Measurements from ENCODE around the gene SRGAP3.
"Not testable (repeated sequence)": the region's sequence is repeated elsewhere in the genome, so short reads cannot be mapped to it uniquely, and the experiment has no call there.

SRGAP3 gene

DNA sequence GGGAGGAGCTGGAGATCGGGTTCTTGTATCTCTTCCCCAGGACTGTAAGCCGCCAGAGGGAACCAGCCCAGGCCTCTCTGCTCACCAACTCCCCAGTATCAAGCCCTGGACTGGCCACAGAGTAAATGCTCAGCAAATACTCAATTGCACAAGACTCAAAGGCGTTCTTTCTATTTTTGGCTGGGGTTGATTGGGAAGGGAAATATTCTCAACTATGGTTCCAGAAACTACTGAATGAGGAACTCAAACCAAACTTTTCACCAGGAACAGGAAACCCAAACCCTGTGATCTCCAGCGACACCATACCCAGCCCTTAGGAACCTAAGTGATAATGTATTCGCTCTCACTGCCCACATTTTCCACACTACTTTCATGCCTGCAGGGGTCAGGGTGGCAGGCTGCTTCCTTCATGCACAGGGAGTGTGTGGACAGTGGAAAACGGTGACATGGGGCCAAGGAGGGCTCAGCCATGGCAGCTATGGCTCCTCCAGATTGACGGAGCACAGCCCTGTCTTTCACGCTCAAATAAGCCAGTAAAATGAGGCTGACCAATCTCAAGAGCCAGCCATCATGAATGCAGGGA is 161.5 kb downstream of the SRGAP3 start:
- Histone ChIP-seq H2AFZ (ENCODE audit: low read depth) (no peak overlapping the region), H3K79me2 (ENCODE audit: insufficient read depth, low read depth) (no peaks in the 10 kb centered on the region), H3K4me1 (ENCODE audit: low read depth, poor library complexity, severe bottlenecking) (no peaks in the 10 kb centered on the region), H3K27ac (no peak overlapping the region), H3K9ac (no peak overlapping the region), H3K4me2 (no peak overlapping the region), H3K4me3 (IDR thresholded peaks at IDR 0.05; ENCODE audit: insufficient read depth, low read depth, low read length) (no peak overlapping the region), H3K36me3 (ENCODE audit: insufficient read depth) (no peaks in the 10 kb centered on the region), H4K20me1 (ENCODE audit: insufficient read depth) (no peaks in the 10 kb centered on the region), H3K27me3 (ENCODE audit: insufficient read depth, low read depth) (no peaks in the 10 kb centered on the region)
- TF ChIP-seq, protein P1, sequence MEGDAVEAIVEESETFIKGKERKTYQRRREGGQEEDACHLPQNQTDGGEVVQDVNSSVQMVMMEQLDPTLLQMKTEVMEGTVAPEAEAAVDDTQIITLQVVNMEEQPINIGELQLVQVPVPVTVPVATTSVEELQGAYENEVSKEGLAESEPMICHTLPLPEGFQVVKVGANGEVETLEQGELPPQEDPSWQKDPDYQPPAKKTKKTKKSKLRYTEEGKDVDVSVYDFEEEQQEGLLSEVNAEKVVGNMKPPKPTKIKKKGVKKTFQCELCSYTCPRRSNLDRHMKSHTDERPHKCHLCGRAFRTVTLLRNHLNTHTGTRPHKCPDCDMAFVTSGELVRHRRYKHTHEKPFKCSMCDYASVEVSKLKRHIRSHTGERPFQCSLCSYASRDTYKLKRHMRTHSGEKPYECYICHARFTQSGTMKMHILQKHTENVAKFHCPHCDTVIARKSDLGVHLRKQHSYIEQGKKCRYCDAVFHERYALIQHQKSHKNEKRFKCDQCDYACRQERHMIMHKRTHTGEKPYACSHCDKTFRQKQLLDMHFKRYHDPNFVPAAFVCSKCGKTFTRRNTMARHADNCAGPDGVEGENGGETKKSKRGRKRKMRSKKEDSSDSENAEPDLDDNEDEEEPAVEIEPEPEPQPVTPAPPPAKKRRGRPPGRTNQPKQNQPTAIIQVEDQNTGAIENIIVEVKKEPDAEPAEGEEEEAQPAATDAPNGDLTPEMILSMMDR (conservative IDR thresholded peaks at IDR 0.05; ENCODE audit: low read depth, low read length) = no peak

- H3K4me1 ChIP-seq (ENCODE audit: low read depth, poor library complexity, severe bottlenecking); H3K79me2 ChIP-seq (ENCODE audit: insufficient read depth, low read depth); H2AFZ ChIP-seq (ENCODE audit: low read depth); H4K20me1 ChIP-seq (ENCODE audit: insufficient read depth); H3K27ac ChIP-seq; H3K9ac ChIP-seq; H3K4me3 ChIP-seq (IDR thresholded peaks at IDR 0.05; ENCODE audit: insufficient read depth, low read depth, low read length); H3K36me3 ChIP-seq (ENCODE audit: insufficient read depth); H3K4me2 ChIP-seq; H3K27me3 ChIP-seq (ENCODE audit: insufficient read depth, low read depth): not testable (repeated sequence)
Observed at GRCh38 chr3:9085428-9085827, 164.0 kb downstream of the SRGAP3 start.

DNA sequence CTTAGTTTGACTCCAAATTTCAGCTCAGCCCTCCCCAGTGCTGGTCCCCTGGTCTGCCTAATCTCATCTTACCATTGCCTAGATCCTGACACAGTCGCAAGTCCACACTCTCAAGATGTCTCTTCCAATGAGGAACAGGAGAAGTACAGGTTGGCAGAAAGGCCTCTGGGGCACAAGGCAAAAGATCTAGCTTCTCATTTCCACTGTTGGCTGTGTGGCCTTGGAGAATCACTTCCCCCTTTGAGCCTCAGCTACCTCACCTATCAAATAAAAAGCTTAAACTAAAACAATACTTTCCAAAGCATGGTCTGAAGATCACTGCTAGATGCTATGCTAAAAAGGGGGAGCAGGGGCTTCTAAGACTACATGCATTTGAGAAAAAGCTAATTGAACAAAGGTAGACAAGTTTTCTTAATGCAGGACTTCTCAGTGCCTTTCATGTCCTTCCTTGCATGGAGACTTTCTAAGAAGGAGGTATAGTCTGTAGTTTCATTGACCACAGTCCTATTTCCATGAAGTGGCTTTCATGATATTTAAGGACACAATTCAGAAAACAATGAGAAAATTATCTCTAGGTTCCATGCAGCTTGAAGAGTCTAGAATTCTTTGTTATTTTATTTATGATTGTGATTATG is 168.1 kb downstream of the SRGAP3 start:
- no peak overlapping the region for H3K9ac ChIP-seq
- H3K4me1 ChIP-seq (ENCODE audit: low read depth, poor library complexity, severe bottlenecking) = no peaks in the 10 kb centered on the region
- TF ChIP-seq, protein P1 (conservative IDR thresholded peaks at IDR 0.05; ENCODE audit: low read depth, low read length) = no peak
- H2AFZ ChIP-seq (ENCODE audit: low read depth) = no peak overlapping the region
- no peak overlapping the region for H3K4me2 ChIP-seq
- no peaks in the 10 kb centered on the region for H3K79me2 ChIP-seq (ENCODE audit: insufficient read depth, low read depth)
- no peaks in the 10 kb centered on the region for H3K36me3 ChIP-seq (ENCODE audit: insufficient read depth)
- no peak overlapping the region for H3K4me3 ChIP-seq (IDR thresholded peaks at IDR 0.05; ENCODE audit: insufficient read depth, low read depth, low read length)
- H4K20me1 ChIP-seq (ENCODE audit: insufficient read depth) = no peaks in the 10 kb centered on the region
- no peaks in the 10 kb centered on the region for H3K27me3 ChIP-seq (ENCODE audit: insufficient read depth, low read depth)
- no peak overlapping the region for H3K27ac ChIP-seq

- Histone ChIP-seq H4K20me1 (ENCODE audit: insufficient read depth) (no peaks in the 10 kb centered on the region), H3K36me3 (ENCODE audit: insufficient read depth) (no peaks in the 10 kb centered on the region), H3K4me1 (ENCODE audit: low read depth, poor library complexity, severe bottlenecking) (no peaks in the 10 kb centered on the region), H3K9ac (no peak overlapping the region), H3K79me2 (ENCODE audit: insufficient read depth, low read depth) (no peaks in the 10 kb centered on the region), H3K27ac (no peak overlapping the region), H3K4me2 (no peak overlapping the region), H3K27me3 (ENCODE audit: insufficient read depth, low read depth) (no peaks in the 10 kb centered on the region), H2AFZ (ENCODE audit: low read depth) (no peak overlapping the region), H3K4me3 (IDR thresholded peaks at IDR 0.05; ENCODE audit: insufficient read depth, low read depth, low read length) (no peak overlapping the region)
- TF ChIP-seq, protein P1 (conservative IDR thresholded peaks at IDR 0.05; ENCODE audit: low read depth, low read length) = no peak
Observed at GRCh38 chr3:9080163-9080562, 169.3 kb downstream of the SRGAP3 start.

DNA sequence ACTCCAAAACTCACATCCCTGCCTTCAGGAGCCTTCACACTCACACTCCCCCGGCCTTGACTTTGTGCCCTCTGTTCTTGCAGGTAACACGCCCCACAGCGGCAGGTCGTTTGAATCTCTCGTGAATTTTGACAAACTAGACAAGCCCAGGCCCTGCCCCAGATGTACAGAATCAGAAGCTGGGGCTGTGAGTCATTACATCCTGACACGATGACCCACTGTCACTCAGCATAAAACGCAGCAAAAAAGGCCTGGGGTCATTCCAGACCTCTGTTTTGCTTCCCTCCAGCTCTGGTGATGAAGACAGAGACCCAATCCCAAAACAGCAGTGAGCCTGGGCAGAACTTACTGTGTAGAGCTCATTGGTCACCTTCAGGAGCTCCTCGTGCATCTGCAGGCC is 169.8 kb downstream of the SRGAP3 start:
- H3K27me3 ChIP-seq (ENCODE audit: insufficient read depth, low read depth) = no peaks in the 10 kb centered on the region
- TF ChIP-seq, protein P1 (conservative IDR thresholded peaks at IDR 0.05; ENCODE audit: low read depth, low read length) = no peak
- H3K36me3 ChIP-seq (ENCODE audit: insufficient read depth) = no peaks in the 10 kb centered on the region
- H3K4me2 ChIP-seq = no peak overlapping the region
- H3K27ac ChIP-seq = no peak overlapping the region
- no peaks in the 10 kb centered on the region for H4K20me1 ChIP-seq (ENCODE audit: insufficient read depth)
- no peak overlapping the region for H3K4me3 ChIP-seq (IDR thresholded peaks at IDR 0.05; ENCODE audit: insufficient read depth, low read depth, low read length)
- no peak overlapping the region for H2AFZ ChIP-seq (ENCODE audit: low read depth)
- H3K4me1 ChIP-seq (ENCODE audit: low read depth, poor library complexity, severe bottlenecking) = no peaks in the 10 kb centered on the region
- H3K79me2 ChIP-seq (ENCODE audit: insufficient read depth, low read depth) = no peaks in the 10 kb centered on the region
- no peak overlapping the region for H3K9ac ChIP-seq

Measured in KMS-11 (cell line).